ENCODE measurements around the gene VPS16.

Gene VPS16

GRCh38 chr20:2873010-2873746 lies 32.6 kb downstream of the VPS16 start, which contains the start of gene PTPRA (continued):
- TF ChIP-seq, protein P1, sequence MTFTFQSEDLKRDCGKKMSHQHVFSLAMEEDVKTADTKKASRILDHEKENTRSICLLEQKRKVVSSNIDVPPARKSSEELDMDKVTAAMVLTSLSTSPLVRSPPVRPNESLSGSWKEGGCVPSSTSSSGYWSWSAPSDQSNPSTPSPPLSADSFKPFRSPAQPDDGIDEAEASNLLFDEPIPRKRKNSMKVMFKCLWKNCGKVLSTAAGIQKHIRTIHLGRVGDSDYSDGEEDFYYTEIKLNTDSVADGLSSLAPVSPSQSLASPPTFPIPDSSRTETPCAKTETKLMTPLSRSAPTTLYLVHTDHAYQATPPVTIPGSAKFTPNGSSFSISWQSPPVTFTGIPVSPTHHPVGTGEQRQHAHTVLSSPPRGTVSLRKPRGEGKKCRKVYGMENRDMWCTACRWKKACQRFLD (tag by site-specific recombination; IDR thresholded peaks at IDR 0.05), result no peak
- TF ChIP-seq ZNF324 (tag by site-specific recombination; IDR thresholded peaks at IDR 0.05) (peak; percentile 81), OVOL3 (tag by site-specific recombination; IDR thresholded peaks at IDR 0.05) (no peak), ZNF623 (tag by site-specific recombination; IDR thresholded peaks at IDR 0.05) (no peak), ZNF280C (tag by site-specific recombination; IDR thresholded peaks at IDR 0.05) (no peak), ZNF624 (tag by site-specific recombination; IDR thresholded peaks at IDR 0.05) (no peak), ZNF548 (tag by site-specific recombination; IDR thresholded peaks at IDR 0.05) (no peak), ZFP41 (tag by site-specific recombination; IDR thresholded peaks at IDR 0.05; ENCODE audit: borderline replicate concordance) (no peak), ZNF132 (tag by site-specific recombination; IDR thresholded peaks at IDR 0.05; ENCODE audit: borderline replicate concordance) (no peak), ZNF140 (tag by site-specific recombination; IDR thresholded peaks at IDR 0.05) (no peak), ZNF112 (tag by site-specific recombination; IDR thresholded peaks at IDR 0.05) (no peak), ZNF114 (tag by site-specific recombination; IDR thresholded peaks at IDR 0.05) (no peak), GFI1B (tag by site-specific recombination; IDR thresholded peaks at IDR 0.05) (no peak), ZBTB17 (tag by site-specific recombination; IDR thresholded peaks at IDR 0.05) (peak; percentile 46), GLIS2 (tag by site-specific recombination; IDR thresholded peaks at IDR 0.05) (peak; percentile 12; the same call in 1 of the 2 replicates), ZNF2 (tag by site-specific recombination; IDR thresholded peaks at IDR 0.05) (0 out of 2 replicates have a peak, but pooled peaks have one; percentile 62), ZNF571 (tag by site-specific recombination; IDR thresholded peaks at IDR 0.05) (no peak), ZNF629 (tag by site-specific recombination; IDR thresholded peaks at IDR 0.05) (no peak; the same call in 1 of the 2 replicates), EGR2 (tag by site-specific recombination; IDR thresholded peaks at IDR 0.05; ENCODE audit: low read depth) (no peak), ZNF488 (tag by site-specific recombination; IDR thresholded peaks at IDR 0.05) (no peak), ZNF654 (tag by site-specific recombination; IDR thresholded peaks at IDR 0.05; ENCODE audit: low read depth) (no peak), HIC1 (tag by site-specific recombination; IDR thresholded peaks at IDR 0.05) (no peak; the same call in 1 of the 2 replicates), ZNF311 (tag by site-specific recombination; IDR thresholded peaks at IDR 0.05; ENCODE audit: borderline replicate concordance) (no peak), ZFHX2 (tag by site-specific recombination; conservative IDR thresholded peaks at IDR 0.05) (no peak), GLI2 (tag by site-specific recombination; IDR thresholded peaks at IDR 0.05; ENCODE audit: borderline replicate concordance, low read depth) (no peak), SCRT1 (tag by site-specific recombination; IDR thresholded peaks at IDR 0.05; ENCODE audit: borderline replicate concordance) (no peak)
- TF ChIP-seq, protein P2, sequence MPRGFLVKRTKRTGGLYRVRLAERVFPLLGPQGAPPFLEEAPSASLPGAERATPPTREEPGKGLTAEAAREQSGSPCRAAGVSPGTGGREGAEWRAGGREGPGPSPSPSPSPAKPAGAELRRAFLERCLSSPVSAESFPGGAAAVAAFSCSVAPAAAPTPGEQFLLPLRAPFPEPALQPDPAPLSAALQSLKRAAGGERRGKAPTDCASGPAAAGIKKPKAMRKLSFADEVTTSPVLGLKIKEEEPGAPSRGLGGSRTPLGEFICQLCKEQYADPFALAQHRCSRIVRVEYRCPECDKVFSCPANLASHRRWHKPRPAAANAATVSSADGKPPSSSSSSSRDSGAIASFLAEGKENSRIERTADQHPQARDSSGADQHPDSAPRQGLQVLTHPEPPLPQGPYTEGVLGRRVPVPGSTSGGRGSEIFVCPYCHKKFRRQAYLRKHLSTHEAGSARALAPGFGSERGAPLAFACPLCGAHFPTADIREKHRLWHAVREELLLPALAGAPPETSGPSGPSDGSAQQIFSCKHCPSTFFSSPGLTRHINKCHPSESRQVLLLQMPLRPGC (tag by site-specific recombination; IDR thresholded peaks at IDR 0.05), result no peak
- TF ChIP-seq, protein P3, sequence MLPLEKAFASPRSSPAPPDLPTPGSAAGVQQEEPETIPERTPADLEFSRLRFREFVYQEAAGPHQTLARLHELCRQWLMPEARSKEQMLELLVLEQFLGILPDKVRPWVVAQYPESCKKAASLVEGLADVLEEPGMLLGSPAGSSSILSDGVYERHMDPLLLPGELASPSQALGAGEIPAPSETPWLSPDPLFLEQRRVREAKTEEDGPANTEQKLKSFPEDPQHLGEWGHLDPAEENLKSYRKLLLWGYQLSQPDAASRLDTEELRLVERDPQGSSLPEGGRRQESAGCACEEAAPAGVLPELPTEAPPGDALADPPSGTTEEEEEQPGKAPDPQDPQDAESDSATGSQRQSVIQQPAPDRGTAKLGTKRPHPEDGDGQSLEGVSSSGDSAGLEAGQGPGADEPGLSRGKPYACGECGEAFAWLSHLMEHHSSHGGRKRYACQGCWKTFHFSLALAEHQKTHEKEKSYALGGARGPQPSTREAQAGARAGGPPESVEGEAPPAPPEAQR (tag by site-specific recombination; IDR thresholded peaks at IDR 0.05), result no peak
- TF ChIP-seq, protein P4, sequence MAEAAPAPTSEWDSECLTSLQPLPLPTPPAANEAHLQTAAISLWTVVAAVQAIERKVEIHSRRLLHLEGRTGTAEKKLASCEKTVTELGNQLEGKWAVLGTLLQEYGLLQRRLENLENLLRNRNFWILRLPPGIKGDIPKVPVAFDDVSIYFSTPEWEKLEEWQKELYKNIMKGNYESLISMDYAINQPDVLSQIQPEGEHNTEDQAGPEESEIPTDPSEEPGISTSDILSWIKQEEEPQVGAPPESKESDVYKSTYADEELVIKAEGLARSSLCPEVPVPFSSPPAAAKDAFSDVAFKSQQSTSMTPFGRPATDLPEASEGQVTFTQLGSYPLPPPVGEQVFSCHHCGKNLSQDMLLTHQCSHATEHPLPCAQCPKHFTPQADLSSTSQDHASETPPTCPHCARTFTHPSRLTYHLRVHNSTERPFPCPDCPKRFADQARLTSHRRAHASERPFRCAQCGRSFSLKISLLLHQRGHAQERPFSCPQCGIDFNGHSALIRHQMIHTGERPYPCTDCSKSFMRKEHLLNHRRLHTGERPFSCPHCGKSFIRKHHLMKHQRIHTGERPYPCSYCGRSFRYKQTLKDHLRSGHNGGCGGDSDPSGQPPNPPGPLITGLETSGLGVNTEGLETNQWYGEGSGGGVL (tag by site-specific recombination; IDR thresholded peaks at IDR 0.05), result no peak; the same call in 1 of the 2 replicates
